SU-DHL-6 (cell line): ENCODE measurements around the gene RAB10.

Experiments used
- H2AFZ ChIP-seq: fragments of 200-600 bp; sonication (generic); 2 replicates; pipeline ENCODE4 v1.6.1; 2014; ENCODE audit warnings: low read depth, mild to moderate bottlenecking, moderate library complexity, mixed read lengths, antibody characterized with exemption, low read length; ENCODE audit not compliant: severe bottlenecking
- H3F3A ChIP-seq: fragments of 200-600 bp; shearing (Covaris generic); 2 replicates; pipeline ENCODE4 v1.6.0; 2016; ENCODE audit warnings: antibody characterized with exemption, mild to moderate bottlenecking; ENCODE audit not compliant: insufficient read depth
- H3K27ac ChIP-seq: fragments of 200-600 bp; sonication (generic); 2 replicates; pipeline ENCODE4 v1.5.1; 2016; ENCODE audit warnings: low read depth, mild to moderate bottlenecking, low read length, moderate library complexity, mixed read lengths
- H3K27me3 ChIP-seq: fragments of 200-600 bp; sonication (generic), shearing (Covaris generic); 2 replicates; pipeline ENCODE4 v1.6.0; 2014; ENCODE audit warnings: mild to moderate bottlenecking, low read length
- H3K36me3 ChIP-seq: fragments of 200-600 bp; sonication (generic); 2 replicates; pipeline ENCODE4 v1.6.1; 2014; ENCODE audit warnings: mild to moderate bottlenecking, low read length, mixed read lengths
- H3K4me2 ChIP-seq: fragments of 300-600, 200-600 bp; shearing (Covaris generic), sonication (generic); 2 replicates; pipeline ENCODE4 v1.6.0; 2014; ENCODE audit warnings: low read length, low read depth, mild to moderate bottlenecking; ENCODE audit not compliant: poor library complexity, severe bottlenecking
- H3K4me3 ChIP-seq: fragments of 200-600 bp; sonication (generic); 2 replicates; pipeline ENCODE4 v1.5.1; 2014; ENCODE audit warnings: antibody characterized with exemption, low read length, mild to moderate bottlenecking, mixed read lengths; ENCODE audit not compliant: insufficient read depth, poor library complexity, severe bottlenecking
- H3K79me2 ChIP-seq: fragments of 200-600 bp; sonication (generic); 2 replicates; pipeline ENCODE4 v1.6.1; 2014; ENCODE audit warnings: mild to moderate bottlenecking, low read length, moderate library complexity; ENCODE audit not compliant: insufficient read depth
- H3K9ac ChIP-seq: fragments of 200-600 bp; sonication (generic); 2 replicates; pipeline ENCODE4 v1.7.0; 2014; ENCODE audit warnings: mild to moderate bottlenecking, low read length
- H3K9me2 ChIP-seq: fragments of 200-600 bp; sonication (generic); replicated peaks from 2 replicates; pipeline ENCODE4 v1.6.1; 2014; ENCODE audit warnings: low read length; ENCODE audit not compliant: insufficient read depth
- H3K9me3 ChIP-seq: fragments of 200-600 bp; sonication (generic); 2 replicates; pipeline ENCODE4 v1.6.1; 2014; ENCODE audit warnings: low read length, mixed read lengths; ENCODE audit not compliant: insufficient read depth
- H4K20me1 ChIP-seq: fragments of 200-600 bp; sonication (generic); 2 replicates; pipeline ENCODE4 v1.6.1; 2014; ENCODE audit warnings: low read depth, mild to moderate bottlenecking, antibody characterized with exemption, low read length, moderate library complexity, mixed read lengths
- CTCF ChIP-seq: fragments of 200-600 bp; sonication (generic); IDR thresholded peaks from one replicate; pipeline ENCODE4 v1.5.1; 2017; ENCODE audit warnings: antibody characterized with exemption, mild to moderate bottlenecking, low read length, moderate library complexity; ENCODE audit not compliant: insufficient read depth, poor library complexity, severe bottlenecking
- EZH2phosphoT487 ChIP-seq: fragments of 200-600 bp; sonication (generic), shearing (Covaris generic); conservative IDR thresholded peaks from 2 replicates; pipeline ENCODE4 v1.6.1; 2018; ENCODE audit warnings: mild to moderate bottlenecking, antibody characterized with exemption, low read length, moderate library complexity, mixed read lengths

Gene RAB10

GRCh38 chr2:26049641-26050040 is 15.8 kb downstream of the RAB10 start:
- no peaks in the 10 kb centered on the region; the same call in 1 of the 2 replicates for H3F3A ChIP-seq
- H3K9ac ChIP-seq, result no peak overlapping the region
- no peaks in the 10 kb centered on the region for H3K36me3 ChIP-seq
- no peak overlapping the region for H3K4me2 ChIP-seq
- peaks cover 99% of the 10 kb centered on the region for H3K79me2 ChIP-seq
- TF ChIP-seq CTCF (no peak), EZH2phosphoT487 (no peak)
- H2AFZ ChIP-seq, result no peak overlapping the region
- H3K9me2 ChIP-seq, result no peaks in the 10 kb centered on the region
- peaks cover 12% of the 10 kb centered on the region for H4K20me1 ChIP-seq
- H3K27ac ChIP-seq, result no peak overlapping the region
- no peaks in the 10 kb centered on the region for H3K27me3 ChIP-seq
- H3K9me3 ChIP-seq, result no peaks in the 10 kb centered on the region
- no peak overlapping the region for H3K4me3 ChIP-seq

DNA sequence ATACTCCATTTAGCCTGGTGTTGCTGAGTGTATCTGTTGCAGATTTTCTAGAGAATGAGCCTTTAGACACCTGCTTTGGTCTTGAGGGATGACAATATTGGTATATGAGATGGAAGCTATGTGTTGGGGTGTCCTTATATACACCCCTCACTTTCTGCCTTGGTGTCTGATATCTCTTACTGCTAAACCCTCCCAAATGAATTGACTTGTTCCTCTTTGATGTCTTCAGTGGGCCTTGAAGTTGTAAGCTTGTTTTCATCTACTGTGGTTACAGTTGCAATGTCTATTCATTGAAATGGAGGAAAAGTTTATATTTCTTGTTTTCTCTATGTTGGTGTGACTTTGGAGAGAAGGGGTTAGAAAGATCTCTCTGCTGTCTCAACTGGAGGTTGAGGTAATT is 18.9 kb downstream of the RAB10 start:
- TF ChIP-seq CTCF (no peak), EZH2phosphoT487 (no peak)
- Histone ChIP-seq H3K9ac (no peak overlapping the region), H4K20me1 (peaks cover 11% of the 10 kb centered on the region), H3K9me2 (no peaks in the 10 kb centered on the region), H3K36me3 (no peaks in the 10 kb centered on the region), H3K27ac (no peak overlapping the region), H3K79me2 (peaks cover 99% of the 10 kb centered on the region), H3K27me3 (no peaks in the 10 kb centered on the region), H3K9me3 (no peaks in the 10 kb centered on the region), H2AFZ (no peak overlapping the region), H3K4me2 (no peak overlapping the region), H3K4me3 (no peak overlapping the region), H3F3A (no peaks in the 10 kb centered on the region)

DNA sequence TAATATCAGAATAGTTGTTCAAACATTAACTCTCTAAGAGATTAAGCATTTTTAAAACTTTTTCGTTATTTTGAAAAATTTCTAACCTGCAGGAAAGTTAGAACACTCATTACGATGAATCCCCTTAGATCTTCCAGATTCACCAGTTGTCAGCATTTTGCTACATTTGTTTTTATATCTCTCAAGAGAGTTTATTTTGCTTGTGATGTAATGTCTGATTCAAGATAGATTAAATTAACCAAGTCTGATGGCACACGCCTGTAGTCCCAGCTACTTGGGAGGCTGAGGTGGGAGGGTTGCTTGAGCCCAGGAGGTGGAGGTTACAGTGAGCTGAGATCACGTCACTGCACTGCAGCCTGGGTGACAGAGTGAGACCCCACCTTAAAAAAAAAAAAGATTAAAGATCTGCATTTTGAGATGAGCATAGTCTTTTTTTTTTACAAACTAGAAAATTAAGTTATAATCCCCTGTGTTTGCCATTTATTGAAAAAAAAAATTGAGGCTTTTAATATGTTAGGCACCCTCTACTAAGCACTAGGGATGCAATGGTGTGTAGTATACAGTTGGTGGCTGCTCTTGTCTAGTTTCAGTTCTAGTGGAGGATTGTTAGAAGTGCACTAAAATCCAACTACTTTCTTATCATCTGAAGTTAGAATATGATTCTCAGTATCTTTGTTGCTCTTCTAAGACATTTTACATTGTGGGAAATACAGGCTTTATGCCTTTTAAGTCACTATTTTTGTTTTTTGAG is 20.9 kb downstream of the RAB10 start:
- H4K20me1 ChIP-seq, result peaks cover 14% of the 10 kb centered on the region

More for the DNA sequence above, 20.9 kb downstream of the RAB10 start:
- Histone ChIP-seq H2AFZ (no peak overlapping the region), H3K9me3 (no peaks in the 10 kb centered on the region), H3K27me3 (no peaks in the 10 kb centered on the region), H3K4me2 (no peak overlapping the region), H3K4me3 (no peak overlapping the region), H3K9me2 (no peaks in the 10 kb centered on the region), H3K9ac (no peak overlapping the region), H3F3A (no peaks in the 10 kb centered on the region), H3K79me2 (peaks cover 99% of the 10 kb centered on the region), H3K27ac (no peak overlapping the region), H3K36me3 (no peaks in the 10 kb centered on the region)
- TF ChIP-seq EZH2phosphoT487, result no peak
- no peak for TF ChIP-seq CTCF
